Transverse colon (tissue), 4 donors: Measurements from ENCODE around the gene COMMD1. TPM values are rescaled to one million over a fixed set of nuclear protein-coding genes. Genes with fewer than 3 reads are reported as not detected.

Experiments
- DNase-seq: peaks from one replicate; pipeline ENCODE4 v3.0.0-alpha.2; 2019
- H3K27ac ChIP-seq, 4 donors: fragments of 200-600 bp; sonication (generic); 2 replicates each; pipeline ENCODE4 v1.5.1; 2016 to 2018; ENCODE audit warnings: inconsistent platforms in 4 of 4
- H3K27me3 ChIP-seq: fragments of 200-600 bp; sonication (generic); 2 replicates; pipeline ENCODE4 v1.5.1; 2017; ENCODE audit warnings: inconsistent platforms
- H3K36me3 ChIP-seq, 4 donors: fragments of 200-600 bp; sonication (generic); 2 replicates each; pipeline ENCODE4 v1.5.1; 2017 to 2019; ENCODE audit warnings: inconsistent platforms in 4 of 4
- H3K4me1 ChIP-seq, 4 donors: fragments of 200-600 bp; sonication (generic); 2 replicates each; pipeline ENCODE4 v1.5.1; 2017 to 2020; ENCODE audit warnings: inconsistent platforms in 4 of 4
- H3K4me3 ChIP-seq, 4 donors: fragments of 200-600 bp; sonication (generic); 1 replicate in 1 of 4; 2 replicates in 3 of 4; pipeline versions ENCODE4 v1.5.1 to v1.6.1; 2017 to 2019; ENCODE audit warnings: inconsistent platforms in 4 of 4
- H3K9me3 ChIP-seq, 2 donors: fragments of 200-600 bp; sonication (generic); 2 replicates each; pipeline ENCODE4 v1.5.1; 2017 to 2019; ENCODE audit warnings: inconsistent platforms in 2 of 2
- EP300 ChIP-seq: sonication (generic); formaldehyde crosslinking; IDR thresholded peaks from one replicate; pipeline ENCODE4 v1.6.1; 2017; ENCODE audit warnings: antibody characterized with exemption, low read depth
- POLR2A ChIP-seq: fragments of 450-650 bp; IDR thresholded peaks from one replicate; pipeline ENCODE4 v1.6.1; 2016; ENCODE audit warnings: antibody characterized with exemption, mild to moderate bottlenecking, moderate library complexity
- POLR2AphosphoS5 ChIP-seq, 3 donors: sonication (generic); formaldehyde crosslinking; IDR thresholded peaks; one replicate each; pipeline ENCODE4 v1.6.1; 2016; ENCODE audit warnings: antibody characterized with exemption in 3 of 3
- WGBS, 2 donors: methylation state at CpG; one replicate each; pipeline ENCODE4 v1.1.5; 2018; ENCODE audit warnings: low coverage in 1 of 2; 5-methylcytosine and 5-hydroxymethylcytosine counted together
- in situ Hi-C, 4 donors: fragments of 200-750 bp; cut with MboI; loops; one replicate each; pipeline versions ENCODE4 v1.15.0 to v1.15.1; 2017; ENCODE audit warnings: low sequenced_read_pairs in 3 of 4, low pct_ligation_motif_present in 1 of 4, low pct_unique_long_range_greater_than_20kb in 1 of 4
- intact Hi-C: fragments of 100-400 bp; cut with DNase I; formaldehyde crosslinking; loops from one replicate; pipeline ENCODE4 v1.15.1; 2023; ENCODE audit warnings: low total_unique reads
- total RNA-seq, 4 donors: library from RNA; depleted of rRNA; stranded (reverse); fragments of >200 nt; gene quantifications; one replicate each; pipeline ENCODE4 v1.1.0, GENCODE V29; 2016
- TF ChIP-seq, protein P1 (sequence below), 5 experiments: fragments of 200-600 bp in 3 of 5; fragments of 450-650 bp in 2 of 5; sonication (generic) in 3 of 5; IDR thresholded peaks; 1 replicate in 2 of 5; 2 replicates in 3 of 5; pipeline ENCODE4 v1.5.1; 2016 to 2017; ENCODE audit warnings: antibody characterized with exemption in 5 of 5, inconsistent platforms in 3 of 5, mild to moderate bottlenecking in 2 of 5, moderate library complexity in 1 of 5

The COMMD1 gene
- total RNA-seq, 4 donors from 2014 or later = 28.9 to 61.0 (median 36.8) TPM

GRCh38 chr2:62050456-62051045, 145.1 kb downstream of the COMMD1 start:
- peaks cover 4 to 21% (median 11%) of the 10 kb centered on the region in 4 donors for H3K4me1 ChIP-seq
- in situ Hi-C loops = no loop called here
- no peak overlapping the region for H3K27ac ChIP-seq
- intact Hi-C loops = no loop called here
- no peaks in the 10 kb centered on the region for H3K9me3 ChIP-seq
- 56 to 81% methylated on average over 2 of the region's 2 CpGs for WGBS, 2 donors
- no peak for DNase-seq
- H3K27me3 ChIP-seq = no peaks in the 10 kb centered on the region
- H3K36me3 ChIP-seq = no peaks in the 10 kb centered on the region
- no peak overlapping the region for H3K4me3 ChIP-seq
- TF ChIP-seq POLR2AphosphoS5 (IDR thresholded peaks at IDR 0.05) = no peak
- TF ChIP-seq POLR2A = no peak

GRCh38 chr2:62054029-62054791, 148.7 kb downstream of the COMMD1 start:
- Histone ChIP-seq H3K36me3 (no peaks in the 10 kb centered on the region), H3K4me1 (no peaks in the 10 kb centered on the region), H3K27me3 (no peaks in the 10 kb centered on the region), H3K27ac (no peak overlapping the region), H3K9me3 (no peaks in the 10 kb centered on the region), H3K4me3 (no peak overlapping the region)
- 94% methylated on average over 4 of the region's 4 CpGs for WGBS, 2 donors
- no peak for DNase-seq
- TF ChIP-seq, protein P1, sequence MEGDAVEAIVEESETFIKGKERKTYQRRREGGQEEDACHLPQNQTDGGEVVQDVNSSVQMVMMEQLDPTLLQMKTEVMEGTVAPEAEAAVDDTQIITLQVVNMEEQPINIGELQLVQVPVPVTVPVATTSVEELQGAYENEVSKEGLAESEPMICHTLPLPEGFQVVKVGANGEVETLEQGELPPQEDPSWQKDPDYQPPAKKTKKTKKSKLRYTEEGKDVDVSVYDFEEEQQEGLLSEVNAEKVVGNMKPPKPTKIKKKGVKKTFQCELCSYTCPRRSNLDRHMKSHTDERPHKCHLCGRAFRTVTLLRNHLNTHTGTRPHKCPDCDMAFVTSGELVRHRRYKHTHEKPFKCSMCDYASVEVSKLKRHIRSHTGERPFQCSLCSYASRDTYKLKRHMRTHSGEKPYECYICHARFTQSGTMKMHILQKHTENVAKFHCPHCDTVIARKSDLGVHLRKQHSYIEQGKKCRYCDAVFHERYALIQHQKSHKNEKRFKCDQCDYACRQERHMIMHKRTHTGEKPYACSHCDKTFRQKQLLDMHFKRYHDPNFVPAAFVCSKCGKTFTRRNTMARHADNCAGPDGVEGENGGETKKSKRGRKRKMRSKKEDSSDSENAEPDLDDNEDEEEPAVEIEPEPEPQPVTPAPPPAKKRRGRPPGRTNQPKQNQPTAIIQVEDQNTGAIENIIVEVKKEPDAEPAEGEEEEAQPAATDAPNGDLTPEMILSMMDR (IDR thresholded peaks at IDR 0.05) = no peak
- no peak for TF ChIP-seq EP300
- no peak for TF ChIP-seq POLR2A
- TF ChIP-seq POLR2AphosphoS5 (IDR thresholded peaks at IDR 0.05) = no peak
- in situ Hi-C loops = no loop called here
- intact Hi-C loops = no loop called here

- intact Hi-C loops = no loop called here
- WGBS, 2 donors = 92 to 96% methylated on average over 3 of the region's 3 CpGs
These were observed 149.5 kb downstream of the COMMD1 start for GRCh38 chr2:62054916-62055450.

DNA sequence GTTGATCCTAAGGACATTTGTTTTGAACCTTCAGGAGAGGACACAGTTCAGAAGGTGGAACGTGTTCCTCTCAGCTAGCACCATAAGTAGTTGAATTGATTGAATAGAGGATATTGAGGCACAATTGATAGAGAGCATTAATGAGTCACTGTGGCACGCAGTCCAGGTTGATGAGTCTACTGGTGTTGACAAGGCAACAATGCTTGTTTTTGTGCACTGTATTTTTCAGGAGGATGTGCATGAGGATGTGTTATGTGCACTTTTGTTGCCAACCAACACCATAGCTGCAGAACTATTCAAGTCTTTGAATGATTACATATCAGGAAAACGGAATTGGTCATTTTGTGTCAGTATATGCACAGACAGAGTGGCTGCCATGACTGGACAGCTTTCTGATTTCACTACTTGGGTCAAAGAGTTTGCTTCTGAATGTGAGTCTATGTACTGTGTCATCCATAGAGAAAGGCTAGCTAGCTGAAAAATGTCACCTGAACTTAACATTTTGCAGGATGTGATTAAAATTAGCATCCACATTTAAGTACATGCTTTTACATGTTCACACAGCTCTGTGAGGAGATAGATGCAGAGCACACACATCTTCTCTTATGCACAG, 150.4 kb downstream of the COMMD1 start:
- in situ Hi-C loops = no loop called here
- Histone ChIP-seq H3K27me3 (no peaks in the 10 kb centered on the region), H3K4me3 (no peak overlapping the region), H3K4me1 (no peaks in the 10 kb centered on the region), H3K27ac (no peak overlapping the region), H3K9me3 (no peaks in the 10 kb centered on the region), H3K36me3 (no peaks in the 10 kb centered on the region)
- no peak for TF ChIP-seq EP300
- TF ChIP-seq, protein P1 (IDR thresholded peaks at IDR 0.05) = no peak
- TF ChIP-seq POLR2A = no peak
- no peak for TF ChIP-seq POLR2AphosphoS5 (IDR thresholded peaks at IDR 0.05)
- WGBS, 2 donors = 86 to 100% methylated on average over 1 to 3 of the region's 3 CpGs
- DNase-seq = no peak
- intact Hi-C loops = no loop called here

More at GRCh38 chr2:62054916-62055450, 149.5 kb downstream of the COMMD1 start:
- Histone ChIP-seq H3K27ac (no peak overlapping the region), H3K4me1 (no peaks in the 10 kb centered on the region), H3K27me3 (no peaks in the 10 kb centered on the region), H3K9me3 (no peaks in the 10 kb centered on the region), H3K36me3 (no peaks in the 10 kb centered on the region), H3K4me3 (no peak overlapping the region)
- TF ChIP-seq, protein P1 (IDR thresholded peaks at IDR 0.05) = no peak
- TF ChIP-seq EP300 = no peak
- no peak for TF ChIP-seq POLR2AphosphoS5 (IDR thresholded peaks at IDR 0.05)
- no peak for TF ChIP-seq POLR2A
- in situ Hi-C loops = no loop called here
- DNase-seq = no peak
